ENCODE results near the gene ERCC6L2.

DNA sequence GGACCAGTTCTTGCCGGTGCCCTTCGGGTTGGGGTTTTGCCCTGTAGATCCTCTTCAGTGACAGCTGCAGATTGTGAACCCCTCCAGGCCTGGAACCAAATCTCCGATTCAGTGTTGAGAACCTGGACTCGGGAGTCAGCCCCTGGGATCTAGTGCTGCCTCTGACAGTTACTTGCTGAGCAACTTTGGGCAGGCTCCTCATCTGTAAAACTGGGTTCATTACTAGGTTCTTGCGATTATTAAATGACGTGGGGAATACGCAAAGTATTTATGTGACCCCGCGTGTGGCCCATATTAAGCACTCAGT, 600 bp downstream of the ERCC6L2 start:
- no peak for TF ChIP-seq MYC (IDR thresholded peaks at IDR 0.05; ENCODE audit: low read depth, low read length)
- TF ChIP-seq, protein P1, sequence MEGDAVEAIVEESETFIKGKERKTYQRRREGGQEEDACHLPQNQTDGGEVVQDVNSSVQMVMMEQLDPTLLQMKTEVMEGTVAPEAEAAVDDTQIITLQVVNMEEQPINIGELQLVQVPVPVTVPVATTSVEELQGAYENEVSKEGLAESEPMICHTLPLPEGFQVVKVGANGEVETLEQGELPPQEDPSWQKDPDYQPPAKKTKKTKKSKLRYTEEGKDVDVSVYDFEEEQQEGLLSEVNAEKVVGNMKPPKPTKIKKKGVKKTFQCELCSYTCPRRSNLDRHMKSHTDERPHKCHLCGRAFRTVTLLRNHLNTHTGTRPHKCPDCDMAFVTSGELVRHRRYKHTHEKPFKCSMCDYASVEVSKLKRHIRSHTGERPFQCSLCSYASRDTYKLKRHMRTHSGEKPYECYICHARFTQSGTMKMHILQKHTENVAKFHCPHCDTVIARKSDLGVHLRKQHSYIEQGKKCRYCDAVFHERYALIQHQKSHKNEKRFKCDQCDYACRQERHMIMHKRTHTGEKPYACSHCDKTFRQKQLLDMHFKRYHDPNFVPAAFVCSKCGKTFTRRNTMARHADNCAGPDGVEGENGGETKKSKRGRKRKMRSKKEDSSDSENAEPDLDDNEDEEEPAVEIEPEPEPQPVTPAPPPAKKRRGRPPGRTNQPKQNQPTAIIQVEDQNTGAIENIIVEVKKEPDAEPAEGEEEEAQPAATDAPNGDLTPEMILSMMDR (IDR thresholded peaks at IDR 0.05; ENCODE audit: extremely low read depth in 1 of 2, insufficient read depth in 1 of 2, low read depth in 1 of 2, low read length in 2 of 2) = no peak
- no peak for TF ChIP-seq GATA2 (IDR thresholded peaks at IDR 0.05; ENCODE audit: insufficient read depth, insufficient read length, low read depth, low read length)
